ENCODE results near the gene MS4A7. TPM values are rescaled to one million over a fixed set of nuclear protein-coding genes. Genes with fewer than 3 reads are reported as not detected.
"Not testable (repeated sequence)": the region's sequence is repeated elsewhere in the genome, so short reads cannot be mapped to it uniquely, and the experiment has no call there.

MS4A7 gene
- total and polyA plus RNA-seq, 12 donors = 2.3 to 23.9 (median 5.5) TPM

GRCh38 chr11:60357771-60358170 is 20.6 kb upstream of the MS4A7 start:
- WGBS, 2 donors = 32 to 45% methylated on average over 2 of the region's 2 CpGs
- no peaks in the 10 kb centered on the region for H3K36me3 ChIP-seq
- DNase-seq (no peak), ATAC-seq (no peak)
- intact Hi-C loops (cut with DNase I) = no loop called here
- peaks cover 0 to 4% (median 0%) of the 10 kb centered on the region in 7 donors for H3K27me3 ChIP-seq
- H3K9me3 ChIP-seq = peaks cover 0 to 17% (median 3%) of the 10 kb centered on the region in 11 donors
- H3K27ac ChIP-seq = no peak overlapping the region
- H3K4me1 ChIP-seq = peaks cover 0 to 5% (median 0%) of the 10 kb centered on the region in 9 donors
- TF ChIP-seq CTCF (IDR thresholded peaks at IDR 0.05) = no peak
- H3K4me3 ChIP-seq = no peak overlapping the region

GRCh38 chr11:60360621-60361020 is 17.7 kb upstream of the MS4A7 start:
- intact Hi-C loops (cut with DNase I) = loop anchor here in 8 of 10 donors (5.0 to 10.0 kb wide), 2 partner anchors 254 to 257 kb away; no protein-coding TSS in a partner anchor

GRCh38 chr11:60362241-60362640 is 16.1 kb upstream of the MS4A7 start:
- H3K4me1 ChIP-seq = peaks cover 0 to 17% (median 0%) of the 10 kb centered on the region in 9 donors
- H3K36me3 ChIP-seq = no peaks in the 10 kb centered on the region
- 38% methylated on average over 1 of the region's 1 CpG for WGBS, 2 donors
- H3K27ac ChIP-seq = peak overlapping the region in 1 of 10 donors; percentile 31
- no peak overlapping the region for H3K4me3 ChIP-seq
- DNase-seq = no peak
- no peak for TF ChIP-seq CTCF (IDR thresholded peaks at IDR 0.05)
- peaks cover 0 to 33% (median 3%) of the 10 kb centered on the region in 7 donors for H3K27me3 ChIP-seq
- no peak for ATAC-seq
- peaks cover 0 to 16% (median 3%) of the 10 kb centered on the region in 11 donors for H3K9me3 ChIP-seq
- intact Hi-C loops (cut with DNase I) = loop anchor here in 8 of 10 donors (5.0 to 10.0 kb wide), 2 partner anchors 253 to 255 kb away; no protein-coding TSS in a partner anchor

More at GRCh38 chr11:60360621-60361020, 17.7 kb upstream of the MS4A7 start:
- Histone ChIP-seq H3K9me3 (peaks cover 0 to 16% (median 3%) of the 10 kb centered on the region in 11 donors), H3K4me1 (peaks cover 0 to 17% (median 0%) of the 10 kb centered on the region in 9 donors), H3K4me3 (no peak overlapping the region), H3K36me3 (no peaks in the 10 kb centered on the region), H3K27ac (no peak overlapping the region), H3K27me3 (peaks cover 0 to 25% (median 3%) of the 10 kb centered on the region in 7 donors)
- ATAC-seq (no peak), DNase-seq (no peak)
- 76 to 82% methylated on average over 4 of the region's 4 CpGs for whole genome bisulfite sequencing, 2 donors
- no peak for TF ChIP-seq CTCF (IDR thresholded peaks at IDR 0.05)

GRCh38 chr11:60363542-60364470 is 14.5 kb upstream of the MS4A7 start:
- peak in 1 of 2 donors; percentile 50 for DNase-seq
- peak overlapping the region in 2 of 10 donors; percentile 35 to 80 for H3K27ac ChIP-seq

GRCh38 chr11:60366262-60366904 is 11.9 kb upstream of the MS4A7 start:
- 88 to 94% methylated on average over 15 of the region's 15 CpGs for WGBS, 2 donors
- H3K9me3 ChIP-seq, H3K36me3 ChIP-seq, H3K27ac ChIP-seq, H3K4me3 ChIP-seq, DNase-seq, ATAC-seq: not testable (repeated sequence)
- peaks cover 0 to 40% (median 3%) of the 10 kb centered on the region in 7 donors for H3K27me3 ChIP-seq
- intact Hi-C loops (cut with DNase I) = loop anchor here in 2 of 10 donors (10.0 kb wide), 1 partner anchor 248 kb away; no protein-coding TSS in a partner anchor
- H3K4me1 ChIP-seq = peaks cover 0 to 23% (median 0%) of the 10 kb centered on the region in 9 donors

More at GRCh38 chr11:60363542-60364470, 14.5 kb upstream of the MS4A7 start:
- peak; percentile 49 to 81 (median 72) for TF ChIP-seq CTCF (IDR thresholded peaks at IDR 0.05)
- peaks cover 0 to 17% (median 0%) of the 10 kb centered on the region in 9 donors for H3K4me1 ChIP-seq
- no peaks in the 10 kb centered on the region for H3K36me3 ChIP-seq
- 49 to 55% methylated on average over 7 of the region's 7 CpGs for WGBS, 2 donors
- intact Hi-C loops (cut with DNase I) = loop anchor here in 8 of 10 donors (5.0 to 10.0 kb wide), 2 partner anchors 251 to 253 kb away; no protein-coding TSS in a partner anchor
- peak in 7 of 8 donors; percentile 64 to 85 (median 79) for ATAC-seq
- peak overlapping the region in 1 of 10 donors; percentile 25 for H3K4me3 ChIP-seq
- peaks cover 0 to 33% (median 3%) of the 10 kb centered on the region in 7 donors for H3K27me3 ChIP-seq
- H3K9me3 ChIP-seq = peaks cover 0 to 24% (median 3%) of the 10 kb centered on the region in 11 donors
